Common myeloid progenitor, CD34-positive (primary cell): ENCODE data around the gene OR10A3.

ENCODE experiments used
- CTCF ChIA-PET: fragments of 350-600 bp; sonication (Branson Sonifier 250); formaldehyde crosslinking; loops from one replicate; lab custom pipeline; 2021; ENCODE audit warnings: antibody characterized with exemption; lab: Charles Lee
- POLR2A ChIA-PET: fragments of 350-600 bp; sonication (Branson Sonifier 250); formaldehyde crosslinking; loops from one replicate; lab custom pipeline; 2021; ENCODE audit warnings: antibody characterized with exemption; lab: Charles Lee
- DNase-seq, 3 donors: peaks; one replicate each; pipeline versions ENCODE4 v3.0.0 to v3.0.0-alpha.2; 2013
- H3K27ac ChIP-seq, 2 experiments: 1 replicate in 1 of 2; 2 replicates in 1 of 2; pipeline ENCODE4 v1.7.0; 2013; ENCODE audit warnings: inconsistent platforms in 2 of 2, low read length in 2 of 2, mild to moderate bottlenecking in 2 of 2, low read depth in 1 of 2, moderate library complexity in 1 of 2; ENCODE audit not compliant: severe bottlenecking in 2 of 2, insufficient read depth in 1 of 2, poor library complexity in 1 of 2
- H3K27me3 ChIP-seq, 5 experiments: replicated peaks in 2 of 5; 1 replicate in 3 of 5; 2 replicates in 2 of 5; pipeline versions ENCODE4 v1.6.1 to v1.7.0; 2013; ENCODE audit warnings: low read length in 4 of 5, mild to moderate bottlenecking in 2 of 5, moderate library complexity in 2 of 5, inconsistent platforms in 1 of 5; ENCODE audit not compliant: insufficient read depth in 5 of 5, control insufficient read depth in 4 of 5
- H3K36me3 ChIP-seq, 4 experiments: 1 replicate in 2 of 4; 2 replicates in 2 of 4; pipeline versions ENCODE4 v1.6.1 to v1.7.0; 2013; ENCODE audit warnings: low read length in 3 of 4, control low read depth in 1 of 4, mild to moderate bottlenecking in 1 of 4; ENCODE audit not compliant: control insufficient read depth in 4 of 4, insufficient read depth in 4 of 4
- H3K4me1 ChIP-seq, 4 experiments: 1 replicate in 3 of 4; 2 replicates in 1 of 4; pipeline versions ENCODE4 v1.6.1 to v1.7.1; 2013; ENCODE audit warnings: low read length in 3 of 4, mild to moderate bottlenecking in 3 of 4, control low read depth in 1 of 4, inconsistent platforms in 1 of 4, moderate library complexity in 1 of 4; ENCODE audit not compliant: control insufficient read depth in 4 of 4, insufficient read depth in 4 of 4; ENCODE audit errors: control extremely low read depth in 1 of 4
- H3K4me3 ChIP-seq, 7 experiments: 1 replicate in 4 of 7; 2 replicates in 3 of 7; pipeline versions ENCODE4 v1.5.1 to v1.7.0; 2013; ENCODE audit warnings: mild to moderate bottlenecking in 7 of 7, low read length in 6 of 7, moderate library complexity in 6 of 7, inconsistent platforms in 2 of 7, low read depth in 2 of 7, control low read depth in 1 of 7; ENCODE audit not compliant: insufficient read depth in 4 of 7, control insufficient read depth in 1 of 7; ENCODE audit errors: extremely low read depth in 1 of 7
- H3K9me3 ChIP-seq, 5 experiments: 1 replicate in 4 of 5; 2 replicates in 1 of 5; pipeline versions ENCODE4 v1.6.1 to v1.7.1; 2013; ENCODE audit warnings: low read length in 4 of 5, mild to moderate bottlenecking in 2 of 5, inconsistent platforms in 1 of 5, low read depth in 1 of 5, moderate library complexity in 1 of 5; ENCODE audit not compliant: control insufficient read depth in 4 of 5, insufficient read depth in 2 of 5; ENCODE audit errors: control extremely low read depth in 1 of 5
- WGBS: methylation state at CpG from one replicate; pipeline ENCODE4 v1.1.5; 2013; ENCODE audit not compliant: insufficient coverage; 5-methylcytosine and 5-hydroxymethylcytosine counted together

Gene OR10A3

GRCh38 chr11:7967097-7967496 is 25.6 kb upstream of the OR10A3 start:
- peaks cover 0 to 5% (median 4%) of the 10 kb centered on the region in 5 experiments for H3K27me3 ChIP-seq
- no peaks in the 10 kb centered on the region for H3K4me1 ChIP-seq
- ChIA-PET CTCF (no interaction called here), POLR2A (no interaction called here)
- no peaks in the 10 kb centered on the region for H3K9me3 ChIP-seq
- 100% methylated on average over 1 of the region's 1 CpG for WGBS
- H3K36me3 ChIP-seq, result no peaks in the 10 kb centered on the region
- no peak overlapping the region for H3K4me3 ChIP-seq
- no peak for DNase-seq
- H3K27ac ChIP-seq, result no peak overlapping the region

GRCh38 chr11:7965386-7965785 is 23.9 kb upstream of the OR10A3 start, which contains the start of gene NLRP10:
Gene NLRP10 (minus strand): TSS chr11:7965447. CDS start chr11:7963495, 1,952 bp downstream.
- WGBS, result no CpG with 5 or more reads among the region's 1 CpG
- POLR2A ChIA-PET, result no interaction called here
- Histone ChIP-seq H3K36me3 (no peaks in the 10 kb centered on the region), H3K4me1 (no peaks in the 10 kb centered on the region), H3K9me3 (peaks cover 0 to 2% (median 0%) of the 10 kb centered on the region in 5 experiments), H3K27ac (no peak within 1 kb of the TSS), H3K27me3 (peaks cover 0 to 13% (median 4%) of the 10 kb centered on the region in 5 experiments), H3K4me3 (no peak within 1 kb of the TSS)
- CTCF ChIA-PET, result interaction anchor here (0.8 kb wide), 1 partner anchor 41 kb away, joined by 3 read pairs; no protein-coding TSS in a partner anchor
- no peak for DNase-seq

- Histone ChIP-seq H3K27ac (no peak overlapping the region), H3K4me1 (no peaks in the 10 kb centered on the region), H3K9me3 (peaks cover 0 to 2% (median 0%) of the 10 kb centered on the region in 5 experiments), H3K27me3 (peaks cover 0 to 13% (median under 1%) of the 10 kb centered on the region in 5 experiments), H3K4me3 (no peak overlapping the region), H3K36me3 (no peaks in the 10 kb centered on the region)
- DNase-seq, result no peak
- ChIA-PET POLR2A (no interaction called here), CTCF (no interaction called here)
These were observed 23.4 kb upstream of the OR10A3 start for GRCh38 chr11:7964873-7965272.

GRCh38 chr11:7964261-7964660 is 22.8 kb upstream of the OR10A3 start:
- Histone ChIP-seq H3K4me1 (no peaks in the 10 kb centered on the region), H3K27me3 (peaks cover 0 to 13% (median 0%) of the 10 kb centered on the region in 5 experiments), H3K4me3 (no peak overlapping the region), H3K9me3 (peaks cover 0 to 2% (median 0%) of the 10 kb centered on the region in 5 experiments), H3K36me3 (no peaks in the 10 kb centered on the region), H3K27ac (no peak overlapping the region)
- DNase-seq, result no peak
- WGBS, result 79% methylated on average over 3 of the region's 3 CpGs
- CTCF ChIA-PET, result no interaction called here
- POLR2A ChIA-PET, result no interaction called here

GRCh38 chr11:7955191-7955590 is 13.7 kb upstream of the OR10A3 start:
- no peak overlapping the region for H3K27ac ChIP-seq
- H3K4me3 ChIP-seq, result no peak overlapping the region
- peaks cover 0 to 4% (median 0%) of the 10 kb centered on the region in 5 experiments for H3K27me3 ChIP-seq
- DNase-seq, result no peak
- H3K9me3 ChIP-seq, result peaks cover 0 to 2% (median 0%) of the 10 kb centered on the region in 5 experiments
- CTCF ChIA-PET, result no interaction called here
- no peaks in the 10 kb centered on the region for H3K4me1 ChIP-seq
- POLR2A ChIA-PET, result no interaction called here
- H3K36me3 ChIP-seq, result no peaks in the 10 kb centered on the region
- WGBS, result no CpG with 5 or more reads among the region's 1 CpG

- Histone ChIP-seq H3K27me3 (peaks cover 2 to 16% (median 3%) of the 10 kb centered on the region in 5 experiments), H3K36me3 (no peaks in the 10 kb centered on the region), H3K4me1 (no peaks in the 10 kb centered on the region), H3K27ac (no peak overlapping the region), H3K4me3 (no peak overlapping the region), H3K9me3 (peaks cover 0 to 7% (median under 1%) of the 10 kb centered on the region in 5 experiments)
- ChIA-PET CTCF (no interaction called here), POLR2A (no interaction called here)
- DNase-seq, result no peak
- WGBS, result no CpG with 5 or more reads among the region's 1 CpG
These were observed 8.4 kb upstream of the OR10A3 start for GRCh38 chr11:7949934-7950333.

- no peaks in the 10 kb centered on the region for H3K36me3 ChIP-seq
- H3K4me3 ChIP-seq, result no peak overlapping the region
- ChIA-PET POLR2A (no interaction called here), CTCF (no interaction called here)
- peaks cover 2 to 17% (median 3%) of the 10 kb centered on the region in 5 experiments for H3K27me3 ChIP-seq
- peaks cover 4 to 28% (median 8%) of the 10 kb centered on the region in 5 experiments for H3K9me3 ChIP-seq
- no peak overlapping the region for H3K27ac ChIP-seq
- H3K4me1 ChIP-seq, result no peaks in the 10 kb centered on the region
- no CpG with 5 or more reads among the region's 2 CpGs for WGBS
- DNase-seq, result no peak
These were observed 2.6 kb upstream of the OR10A3 start for GRCh38 chr11:7944123-7944522.
